K562 (cell line): ENCODE results near the gene KCNK7. TPM values are rescaled to one million over a fixed set of nuclear protein-coding genes. Genes with fewer than 3 reads are reported as not detected.
A peak's percentile ranks its signal among the peaks of the same experiment; 100 is the strongest.

Experiments
- EZH2 ChIP-seq: IDR thresholded peaks from 2 replicates; pipeline ENCODE4 v1.6.1; 2012; ENCODE audit warnings: low read depth, mild to moderate bottlenecking, inconsistent platforms, low read length, borderline replicate concordance
- HNRNPUL1 ChIP-seq: fragments of 200-400 bp; formaldehyde crosslinking; IDR thresholded peaks from 2 replicates; pipeline ENCODE4 v1.6.1; 2017; ENCODE audit warnings: low read length
- MYNN ChIP-seq, 2 experiments: sonication (generic); formaldehyde crosslinking in 1 of 2; IDR thresholded peaks; 2 replicates each; pipeline versions ENCODE4 v1.5.0 to v1.6.1; 2016 to 2020; ENCODE audit warnings: antibody characterized with exemption in 1 of 2, missing genetic modification reagents in 1 of 2
- NCOA4 ChIP-seq: fragments of 450-650 bp; IDR thresholded peaks from 2 replicates; pipeline ENCODE4 v1.6.1; 2018; ENCODE audit warnings: mild to moderate bottlenecking; ENCODE audit not compliant: partially characterized antibody
- POLR2AphosphoS2 ChIP-seq: IDR thresholded peaks from 2 replicates; pipeline ENCODE4 v1.6.1; 2012; ENCODE audit warnings: low read length, improper control_type of control experiment
- SMC3 ChIP-seq: conservative IDR thresholded peaks from 2 replicates; pipeline ENCODE4 v1.6.1; 2011; ENCODE audit warnings: low read depth, low read length, improper control_type of control experiment; ENCODE audit not compliant: insufficient read depth
- TCFL5 ChIP-seq: fragments of 250-450 bp; sonication (Bioruptor Pico); conservative IDR thresholded peaks from 2 replicates; pipeline ENCODE4 v1.6.1; 2021; ENCODE audit warnings: mild to moderate bottlenecking, moderate library complexity, matching md5 sums
- ZBTB7A ChIP-seq: IDR thresholded peaks from 2 replicates; pipeline ENCODE4 v1.6.1; 2011; ENCODE audit warnings: low read depth, mild to moderate bottlenecking, low read length, moderate library complexity, borderline replicate concordance; ENCODE audit not compliant: control insufficient read depth
- polyA plus RNA-seq, 8 experiments: library from polyadenylated mRNA; depleted of rRNA in 4 of 8; stranded (reverse) in 5 of 8; unstranded in 3 of 8; fragments of >200 nt; fragmentation: Nextera tagmentation in 2 of 8; fragmentation: Illumina TruSeq in 1 of 8; extraction: Ambion mirVana in 2 of 8; extraction: Trizol in 1 of 8; gene quantifications; 2 replicates each; pipeline versions ENCODE4 v1.2.1 to v1.2.3, GENCODE V29; 2011 to 2014; ENCODE audit warnings: inconsistent platforms in 1 of 8, missing spikeins in 1 of 8
- total RNA-seq, 7 experiments: library from RNA; depleted of rRNA in 6 of 7; stranded (reverse); fragments of >200 nt in 6 of 7; fragmentation: Illumina TruSeq in 2 of 7; extraction: Trizol in 2 of 7; gene quantifications; 2 replicates each; pipeline versions ENCODE4 v1.2.1 to v1.2.3, GENCODE V29; 2011 to 2021; ENCODE audit warnings: low replicate concordance in 1 of 7
- TF ChIP-seq, protein P1 (sequence below), 2 experiments: fragments of 450-650 bp; formaldehyde crosslinking in 1 of 2; IDR thresholded peaks; 2 replicates each; pipeline versions ENCODE4 v1.4.0 to v1.6.1; 2014 to 2020; ENCODE audit warnings: mild to moderate bottlenecking in 2 of 2, borderline replicate concordance in 1 of 2, low read depth in 1 of 2
- TF ChIP-seq, protein P2 (sequence below): fragments of 200-800 bp; sonication (Bioruptor generic); IDR thresholded peaks from 2 replicates; pipeline ENCODE4 v1.6.1; 2017; ENCODE audit warnings: missing genetic modification characterization, missing compliant biosample characterization
- TF ChIP-seq, protein P3 (sequence below): IDR thresholded peaks from 2 replicates; pipeline ENCODE4 v1.6.1; 2011; ENCODE audit warnings: borderline replicate concordance, low read depth, mild to moderate bottlenecking, moderate library complexity, low read length; ENCODE audit not compliant: insufficient read depth, poor library complexity, severe bottlenecking

Gene KCNK7
- total and polyA plus RNA-seq, 9 of the 15 experiments (the other 6 are each of a cell fraction or from before 2014, with no cell fraction given), result 0.07 to 0.40 TPM; not detected in 7

DNA sequence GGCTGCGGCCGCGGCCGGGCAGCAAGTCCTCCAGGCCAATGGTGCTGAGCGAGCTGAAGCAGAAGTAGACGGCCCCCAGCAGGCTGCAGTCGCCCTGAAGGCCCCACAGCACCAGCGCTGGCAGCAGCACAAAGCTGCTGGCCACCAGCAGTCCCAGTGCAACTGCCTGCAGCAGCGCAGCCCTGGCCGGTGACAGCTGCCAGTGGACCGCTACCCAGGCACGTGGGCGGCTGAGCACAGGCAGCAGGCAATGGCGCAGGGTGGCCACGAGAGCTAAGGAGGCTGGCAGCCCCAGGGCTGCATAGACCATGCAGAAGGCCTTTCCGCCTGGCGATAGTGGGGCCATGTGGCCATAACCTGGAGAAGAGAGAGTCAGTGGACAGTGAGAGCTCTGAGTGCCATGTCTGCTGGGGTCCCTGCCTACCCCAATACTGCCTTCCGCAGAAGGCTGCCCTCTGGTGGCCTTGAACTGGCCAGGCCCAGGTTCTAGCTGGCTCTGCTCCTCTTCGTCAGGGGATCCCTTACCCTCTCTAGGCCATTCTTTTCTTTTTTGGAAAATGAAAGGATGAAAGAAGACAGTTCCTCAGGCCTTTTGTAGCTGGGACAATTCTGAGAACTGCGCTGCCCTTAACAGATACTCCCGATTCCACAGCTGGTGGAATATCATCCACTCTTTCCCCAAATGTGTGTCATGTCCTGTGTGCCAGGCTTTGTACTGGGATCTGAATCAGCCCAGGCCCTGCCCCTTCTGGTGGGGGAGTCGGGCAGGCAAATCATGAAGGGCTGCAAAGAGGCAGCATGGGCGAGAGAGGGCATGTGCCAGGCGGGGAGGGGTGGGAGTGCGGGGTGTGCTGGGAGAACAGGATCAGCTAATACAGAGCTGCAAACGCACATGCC, 1.8 kb downstream of the KCNK7 start (continued):
- TF ChIP-seq, protein P1, sequence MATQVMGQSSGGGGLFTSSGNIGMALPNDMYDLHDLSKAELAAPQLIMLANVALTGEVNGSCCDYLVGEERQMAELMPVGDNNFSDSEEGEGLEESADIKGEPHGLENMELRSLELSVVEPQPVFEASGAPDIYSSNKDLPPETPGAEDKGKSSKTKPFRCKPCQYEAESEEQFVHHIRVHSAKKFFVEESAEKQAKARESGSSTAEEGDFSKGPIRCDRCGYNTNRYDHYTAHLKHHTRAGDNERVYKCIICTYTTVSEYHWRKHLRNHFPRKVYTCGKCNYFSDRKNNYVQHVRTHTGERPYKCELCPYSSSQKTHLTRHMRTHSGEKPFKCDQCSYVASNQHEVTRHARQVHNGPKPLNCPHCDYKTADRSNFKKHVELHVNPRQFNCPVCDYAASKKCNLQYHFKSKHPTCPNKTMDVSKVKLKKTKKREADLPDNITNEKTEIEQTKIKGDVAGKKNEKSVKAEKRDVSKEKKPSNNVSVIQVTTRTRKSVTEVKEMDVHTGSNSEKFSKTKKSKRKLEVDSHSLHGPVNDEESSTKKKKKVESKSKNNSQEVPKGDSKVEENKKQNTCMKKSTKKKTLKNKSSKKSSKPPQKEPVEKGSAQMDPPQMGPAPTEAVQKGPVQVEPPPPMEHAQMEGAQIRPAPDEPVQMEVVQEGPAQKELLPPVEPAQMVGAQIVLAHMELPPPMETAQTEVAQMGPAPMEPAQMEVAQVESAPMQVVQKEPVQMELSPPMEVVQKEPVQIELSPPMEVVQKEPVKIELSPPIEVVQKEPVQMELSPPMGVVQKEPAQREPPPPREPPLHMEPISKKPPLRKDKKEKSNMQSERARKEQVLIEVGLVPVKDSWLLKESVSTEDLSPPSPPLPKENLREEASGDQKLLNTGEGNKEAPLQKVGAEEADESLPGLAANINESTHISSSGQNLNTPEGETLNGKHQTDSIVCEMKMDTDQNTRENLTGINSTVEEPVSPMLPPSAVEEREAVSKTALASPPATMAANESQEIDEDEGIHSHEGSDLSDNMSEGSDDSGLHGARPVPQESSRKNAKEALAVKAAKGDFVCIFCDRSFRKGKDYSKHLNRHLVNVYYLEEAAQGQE (IDR thresholded peaks at IDR 0.05; ENCODE audit: borderline replicate concordance), result peak; percentile 42; the same call in 1 of the 2 replicates
- TF ChIP-seq, protein P1 (CRISPR knock-in tag; IDR thresholded peaks at IDR 0.05; ENCODE audit: low read depth), result no peak
- TF ChIP-seq EZH2, result no peak
- TF ChIP-seq, protein P2, sequence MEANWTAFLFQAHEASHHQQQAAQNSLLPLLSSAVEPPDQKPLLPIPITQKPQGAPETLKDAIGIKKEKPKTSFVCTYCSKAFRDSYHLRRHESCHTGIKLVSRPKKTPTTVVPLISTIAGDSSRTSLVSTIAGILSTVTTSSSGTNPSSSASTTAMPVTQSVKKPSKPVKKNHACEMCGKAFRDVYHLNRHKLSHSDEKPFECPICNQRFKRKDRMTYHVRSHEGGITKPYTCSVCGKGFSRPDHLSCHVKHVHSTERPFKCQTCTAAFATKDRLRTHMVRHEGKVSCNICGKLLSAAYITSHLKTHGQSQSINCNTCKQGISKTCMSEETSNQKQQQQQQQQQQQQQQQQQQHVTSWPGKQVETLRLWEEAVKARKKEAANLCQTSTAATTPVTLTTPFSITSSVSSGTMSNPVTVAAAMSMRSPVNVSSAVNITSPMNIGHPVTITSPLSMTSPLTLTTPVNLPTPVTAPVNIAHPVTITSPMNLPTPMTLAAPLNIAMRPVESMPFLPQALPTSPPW, result no peak
- TF ChIP-seq POLR2AphosphoS2, result peak; percentile 60; the same call in 1 of the 2 replicates
- TF ChIP-seq, protein P3, sequence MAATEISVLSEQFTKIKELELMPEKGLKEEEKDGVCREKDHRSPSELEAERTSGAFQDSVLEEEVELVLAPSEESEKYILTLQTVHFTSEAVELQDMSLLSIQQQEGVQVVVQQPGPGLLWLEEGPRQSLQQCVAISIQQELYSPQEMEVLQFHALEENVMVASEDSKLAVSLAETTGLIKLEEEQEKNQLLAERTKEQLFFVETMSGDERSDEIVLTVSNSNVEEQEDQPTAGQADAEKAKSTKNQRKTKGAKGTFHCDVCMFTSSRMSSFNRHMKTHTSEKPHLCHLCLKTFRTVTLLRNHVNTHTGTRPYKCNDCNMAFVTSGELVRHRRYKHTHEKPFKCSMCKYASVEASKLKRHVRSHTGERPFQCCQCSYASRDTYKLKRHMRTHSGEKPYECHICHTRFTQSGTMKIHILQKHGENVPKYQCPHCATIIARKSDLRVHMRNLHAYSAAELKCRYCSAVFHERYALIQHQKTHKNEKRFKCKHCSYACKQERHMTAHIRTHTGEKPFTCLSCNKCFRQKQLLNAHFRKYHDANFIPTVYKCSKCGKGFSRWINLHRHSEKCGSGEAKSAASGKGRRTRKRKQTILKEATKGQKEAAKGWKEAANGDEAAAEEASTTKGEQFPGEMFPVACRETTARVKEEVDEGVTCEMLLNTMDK, result peak; percentile 81
- TF ChIP-seq TCFL5 (CRISPR knock-in tag), result no peak
- no peak for TF ChIP-seq HNRNPUL1
- TF ChIP-seq ZBTB7A, result peak; percentile 64; the same call in 1 of the 2 replicates
- no peak for TF ChIP-seq NCOA4
- peak; percentile 56 for TF ChIP-seq SMC3
- peak; percentile 45; the same call in 1 of the 2 replicates for TF ChIP-seq MYNN (IDR thresholded peaks at IDR 0.05)
- TF ChIP-seq MYNN (CRISPR knock-in tag; IDR thresholded peaks at IDR 0.05), result no peak
